NCI-H748 (cell line): ENCODE data around the gene RGS6.
"Not testable (repeated sequence)": the region's sequence is repeated elsewhere in the genome, so short reads cannot be mapped to it uniquely, and the experiment has no call there.

Source experiments
- DNase-seq: peaks from one replicate; lab custom pipeline; 2025; ENCODE audit not compliant: unreplicated experiment; lab: John Stamatoyannopoulos, UW

RGS6 gene

GRCh38 chr14:71932229-71932981, at the start of gene RGS6:
RGS6 (plus strand) TSS chr14:71932429.
- DNase-seq: peak; percentile 90

GRCh38 chr14:71883094-71883493, 49.1 kb upstream of the RGS6 start:
- no peak for DNase-seq

- no peak for DNase-seq
Observed at GRCh38 chr14:71885301-71885700, 46.9 kb upstream of the RGS6 start.

GRCh38 chr14:71887802-71888201, 44.4 kb upstream of the RGS6 start:
- not testable (repeated sequence) for DNase-seq

- no peak for DNase-seq
Observed at GRCh38 chr14:71890541-71890940, 41.7 kb upstream of the RGS6 start.

GRCh38 chr14:71891185-71891584, 41.0 kb upstream of the RGS6 start:
- no peak for DNase-seq

- no peak for DNase-seq
Observed at GRCh38 chr14:71891970-71892369, 40.3 kb upstream of the RGS6 start.

- DNase-seq: peak; percentile 19
Observed at GRCh38 chr14:71905031-71905430, 27.2 kb upstream of the RGS6 start.

GRCh38 chr14:71905860-71906259, 26.4 kb upstream of the RGS6 start:
- DNase-seq: no peak

- no peak for DNase-seq
Observed at GRCh38 chr14:71907793-71908515, 24.3 kb upstream of the RGS6 start.

GRCh38 chr14:71911669-71912068, 20.6 kb upstream of the RGS6 start:
- no peak for DNase-seq

GRCh38 chr14:71913342-71913741, 18.9 kb upstream of the RGS6 start:
- no peak for DNase-seq

- DNase-seq: peak; percentile 77
Observed at GRCh38 chr14:71918955-71919354, 13.3 kb upstream of the RGS6 start.

- DNase-seq: peak; percentile 32
Observed at GRCh38 chr14:71923513-71923912, 8.7 kb upstream of the RGS6 start.

GRCh38 chr14:71931492-71932228, 569 bp upstream of the RGS6 start:
- DNase-seq: peak; percentile 70

- peak; percentile 71 for DNase-seq
Observed at GRCh38 chr14:71933001-71933587, 865 bp downstream of the RGS6 start.

GRCh38 chr14:71938273-71938672, 6.0 kb downstream of the RGS6 start:
- not testable (repeated sequence) for DNase-seq

GRCh38 chr14:71939344-71939743, 7.1 kb downstream of the RGS6 start:
- DNase-seq: not testable (repeated sequence)

- DNase-seq: not testable (repeated sequence)
Observed at GRCh38 chr14:71940500-71940899, 8.3 kb downstream of the RGS6 start.

GRCh38 chr14:71941616-71942015, 9.4 kb downstream of the RGS6 start:
- not testable (repeated sequence) for DNase-seq
